Adrenal gland (tissue), 5 donors: Measurements from ENCODE around the gene PFAS.

Experiments used
- CTCF ChIP-seq, 6 experiments: fragments of 450-650 bp in 4 of 6; fragments of 200-600 bp in 2 of 6; sonication (generic) in 1 of 6; IDR thresholded peaks; 1 replicate in 5 of 6; 2 replicates in 1 of 6; pipeline versions ENCODE4 v1.5.1 to v1.8.0; 2016 to 2021; ENCODE audit warnings: antibody characterized with exemption in 6 of 6, mild to moderate bottlenecking in 2 of 6, moderate library complexity in 1 of 6
- POLR2A ChIP-seq, 2 donors: fragments of 450-650 bp; IDR thresholded peaks; one replicate each; pipeline ENCODE4 v1.6.1; 2017; ENCODE audit warnings: antibody characterized with exemption in 2 of 2, mild to moderate bottlenecking in 2 of 2, moderate library complexity in 1 of 2
- donor health status: DM: no; HTN: no; CAD: no.

GRCh38 chr17:8274816-8275215, 25.7 kb downstream of the PFAS start:
- no peak for TF ChIP-seq CTCF (IDR thresholded peaks at IDR 0.05)
- TF ChIP-seq POLR2A (IDR thresholded peaks at IDR 0.05) = no peak
